ENCODE results near the gene CDKAL1.
"Not testable (repeated sequence)": the region's sequence is repeated elsewhere in the genome, so short reads cannot be mapped to it uniquely, and the experiment has no call there.

CDKAL1 gene

DNA sequence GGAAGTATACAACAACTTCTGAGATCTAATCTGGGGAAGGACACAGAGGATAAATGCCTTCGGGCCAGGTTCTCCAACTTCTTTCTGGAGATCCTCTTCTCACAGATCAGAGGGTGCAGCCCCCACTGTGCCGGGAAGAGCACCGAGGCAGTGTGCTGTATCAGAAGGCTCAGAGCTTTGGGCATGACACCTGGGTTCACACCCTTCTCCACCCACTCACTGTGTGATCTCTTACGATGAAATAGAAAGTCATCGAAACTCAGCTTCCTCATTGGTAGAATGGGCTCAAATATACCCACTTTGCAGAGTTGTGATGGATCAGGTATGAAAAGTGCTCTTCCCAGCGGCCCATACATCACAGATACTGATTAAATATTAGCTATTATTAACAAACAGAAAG is 711.8 kb downstream of the CDKAL1 start:
- Histone ChIP-seq H3K79me2 (ENCODE audit: low read length) (no peaks in the 10 kb centered on the region), H3K27me3 (ENCODE audit: low read depth, low read length) (no peaks in the 10 kb centered on the region), H4K20me1 (ENCODE audit: insufficient read depth, low read length) (no peaks in the 10 kb centered on the region), H3K9ac (ENCODE audit: low read length) (no peak overlapping the region), H3K4me1 (ENCODE audit: low read length) (no peaks in the 10 kb centered on the region), H3K36me3 (replicated peaks; ENCODE audit: low read depth, low read length) (no peaks in the 10 kb centered on the region), H2AFZ (ENCODE audit: low read depth, low read length) (no peak overlapping the region), H3K27ac (ENCODE audit: low read length) (no peak overlapping the region), H3K4me2 (ENCODE audit: low read length) (no peak overlapping the region), H3K4me3 (ENCODE audit: low read length) (no peak overlapping the region), H3K9me3 (ENCODE audit: insufficient read depth, low read length) (no peaks in the 10 kb centered on the region)
- TF ChIP-seq, protein P1, sequence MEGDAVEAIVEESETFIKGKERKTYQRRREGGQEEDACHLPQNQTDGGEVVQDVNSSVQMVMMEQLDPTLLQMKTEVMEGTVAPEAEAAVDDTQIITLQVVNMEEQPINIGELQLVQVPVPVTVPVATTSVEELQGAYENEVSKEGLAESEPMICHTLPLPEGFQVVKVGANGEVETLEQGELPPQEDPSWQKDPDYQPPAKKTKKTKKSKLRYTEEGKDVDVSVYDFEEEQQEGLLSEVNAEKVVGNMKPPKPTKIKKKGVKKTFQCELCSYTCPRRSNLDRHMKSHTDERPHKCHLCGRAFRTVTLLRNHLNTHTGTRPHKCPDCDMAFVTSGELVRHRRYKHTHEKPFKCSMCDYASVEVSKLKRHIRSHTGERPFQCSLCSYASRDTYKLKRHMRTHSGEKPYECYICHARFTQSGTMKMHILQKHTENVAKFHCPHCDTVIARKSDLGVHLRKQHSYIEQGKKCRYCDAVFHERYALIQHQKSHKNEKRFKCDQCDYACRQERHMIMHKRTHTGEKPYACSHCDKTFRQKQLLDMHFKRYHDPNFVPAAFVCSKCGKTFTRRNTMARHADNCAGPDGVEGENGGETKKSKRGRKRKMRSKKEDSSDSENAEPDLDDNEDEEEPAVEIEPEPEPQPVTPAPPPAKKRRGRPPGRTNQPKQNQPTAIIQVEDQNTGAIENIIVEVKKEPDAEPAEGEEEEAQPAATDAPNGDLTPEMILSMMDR (IDR thresholded peaks at IDR 0.05; ENCODE audit: low read depth, low read length), result no peak
- no peak for TF ChIP-seq EZH2phosphoT487 (IDR thresholded peaks at IDR 0.05; ENCODE audit: low read depth)

DNA sequence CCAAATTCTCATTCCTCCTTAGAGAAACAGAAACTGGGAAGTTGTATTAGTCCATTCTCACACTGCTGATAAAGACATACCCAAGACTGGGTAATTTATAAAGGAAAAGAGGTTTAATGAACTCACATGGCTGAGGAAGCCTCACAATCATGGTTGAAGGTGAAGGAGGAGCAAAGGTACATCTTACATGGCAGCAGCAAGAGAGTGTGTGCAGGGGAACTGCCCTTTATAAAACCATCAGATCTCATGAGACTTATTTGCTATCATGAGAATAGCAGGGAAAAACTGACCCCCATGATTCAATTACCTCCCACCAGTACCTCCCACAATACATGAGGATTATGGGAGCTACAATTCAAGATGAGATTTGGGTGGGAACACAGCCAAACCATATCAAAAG is 720.2 kb downstream of the CDKAL1 start:
- not testable (repeated sequence) for H3K79me2 ChIP-seq (ENCODE audit: low read length); H3K27me3 ChIP-seq (ENCODE audit: low read depth, low read length); H3K27ac ChIP-seq (ENCODE audit: low read length); H3K9ac ChIP-seq (ENCODE audit: low read length); H3K4me1 ChIP-seq (ENCODE audit: low read length); H3K9me3 ChIP-seq (ENCODE audit: insufficient read depth, low read length); H3K4me3 ChIP-seq (ENCODE audit: low read length); H4K20me1 ChIP-seq (ENCODE audit: insufficient read depth, low read length); H3K4me2 ChIP-seq (ENCODE audit: low read length); H3K36me3 ChIP-seq (replicated peaks; ENCODE audit: low read depth, low read length); H2AFZ ChIP-seq (ENCODE audit: low read depth, low read length)

DNA sequence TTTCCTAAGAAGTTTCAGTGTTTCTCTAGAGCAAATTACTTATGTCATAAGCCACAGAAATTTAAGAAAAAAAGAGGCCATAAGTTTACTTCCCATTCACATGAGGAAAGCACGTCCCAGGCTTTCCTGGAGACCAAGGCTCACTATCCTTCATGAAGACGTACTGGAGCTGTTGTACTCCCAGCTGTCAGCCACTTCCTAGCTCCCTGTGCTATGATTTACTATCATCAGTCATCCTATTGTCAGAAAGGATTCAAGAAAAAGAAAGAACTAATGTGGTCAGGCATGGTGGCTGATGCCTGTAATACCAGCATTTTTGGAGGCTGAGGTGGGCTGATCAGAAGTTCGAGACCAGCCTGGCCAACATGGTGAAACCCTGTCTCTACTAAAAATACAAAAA is 721.9 kb downstream of the CDKAL1 start:
- Histone ChIP-seq H2AFZ (ENCODE audit: low read depth, low read length) (no peak overlapping the region), H3K9ac (ENCODE audit: low read length) (no peak overlapping the region), H3K4me2 (ENCODE audit: low read length) (no peak overlapping the region), H4K20me1 (ENCODE audit: insufficient read depth, low read length) (no peaks in the 10 kb centered on the region), H3K36me3 (replicated peaks; ENCODE audit: low read depth, low read length) (no peaks in the 10 kb centered on the region), H3K27me3 (ENCODE audit: low read depth, low read length) (no peaks in the 10 kb centered on the region), H3K9me3 (ENCODE audit: insufficient read depth, low read length) (no peaks in the 10 kb centered on the region), H3K4me3 (ENCODE audit: low read length) (no peak overlapping the region), H3K79me2 (ENCODE audit: low read length) (no peaks in the 10 kb centered on the region), H3K4me1 (ENCODE audit: low read length) (0 out of 2 replicates have a peak, but pooled peaks cover 3% of the 10 kb centered on the region), H3K27ac (ENCODE audit: low read length) (no peak overlapping the region)
- TF ChIP-seq EZH2phosphoT487 (IDR thresholded peaks at IDR 0.05; ENCODE audit: low read depth), result no peak
- TF ChIP-seq, protein P1 (IDR thresholded peaks at IDR 0.05; ENCODE audit: low read depth, low read length), result no peak

DNA sequence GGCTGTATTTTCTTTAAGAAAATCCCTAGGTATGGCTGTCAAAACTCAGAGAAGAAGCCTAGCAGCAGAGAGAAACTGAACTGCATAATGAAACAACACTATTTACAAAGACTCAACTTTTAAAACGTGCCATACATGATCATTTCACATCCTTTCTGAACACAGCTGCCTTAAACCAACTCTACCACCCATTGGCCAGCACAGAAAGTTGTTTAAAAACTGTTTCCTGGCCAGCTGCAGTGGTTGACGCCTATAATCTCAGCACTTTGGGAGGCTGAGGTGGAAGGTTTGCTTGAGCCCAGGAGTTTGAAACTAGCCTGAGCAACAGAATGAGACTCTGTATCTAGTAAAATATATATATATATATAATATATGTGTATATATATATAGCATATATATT is 722.9 kb downstream of the CDKAL1 start:
- Histone ChIP-seq H4K20me1 (ENCODE audit: insufficient read depth, low read length) (no peaks in the 10 kb centered on the region), H3K9ac (ENCODE audit: low read length) (no peak overlapping the region), H3K4me2 (ENCODE audit: low read length) (no peak overlapping the region), H3K27me3 (ENCODE audit: low read depth, low read length) (no peaks in the 10 kb centered on the region), H3K9me3 (ENCODE audit: insufficient read depth, low read length) (no peaks in the 10 kb centered on the region), H3K4me1 (ENCODE audit: low read length) (0 out of 2 replicates have a peak, but pooled peaks cover 3% of the 10 kb centered on the region), H3K79me2 (ENCODE audit: low read length) (no peaks in the 10 kb centered on the region), H3K4me3 (ENCODE audit: low read length) (no peak overlapping the region), H2AFZ (ENCODE audit: low read depth, low read length) (no peak overlapping the region), H3K27ac (ENCODE audit: low read length) (no peak overlapping the region), H3K36me3 (replicated peaks; ENCODE audit: low read depth, low read length) (no peaks in the 10 kb centered on the region)
- TF ChIP-seq EZH2phosphoT487 (IDR thresholded peaks at IDR 0.05; ENCODE audit: low read depth), result no peak
- TF ChIP-seq, protein P1 (IDR thresholded peaks at IDR 0.05; ENCODE audit: low read depth, low read length), result no peak

DNA sequence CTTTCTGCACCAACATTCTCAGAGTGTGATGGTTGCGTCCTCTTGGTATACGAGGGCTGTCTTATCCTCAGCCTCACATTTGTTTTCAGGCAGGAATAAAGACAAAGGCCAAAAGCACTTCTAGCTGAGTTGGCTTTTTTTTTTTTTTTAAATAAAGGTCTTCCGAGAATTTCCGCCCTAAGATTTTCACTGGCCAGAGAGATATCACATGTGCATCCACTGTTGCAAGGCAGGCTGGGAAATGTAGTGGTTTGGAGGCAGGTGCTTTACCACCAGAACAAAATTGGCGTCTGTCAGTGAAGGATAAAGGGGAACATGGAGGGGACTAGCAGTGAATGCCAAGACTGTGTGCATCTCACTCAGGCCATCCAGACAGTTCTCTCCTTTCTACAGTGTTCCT is 724.4 kb downstream of the CDKAL1 start:
- no peak for TF ChIP-seq EZH2phosphoT487 (IDR thresholded peaks at IDR 0.05; ENCODE audit: low read depth)
- Histone ChIP-seq H3K4me2 (ENCODE audit: low read length) (no peak overlapping the region), H3K79me2 (ENCODE audit: low read length) (no peaks in the 10 kb centered on the region), H3K4me1 (ENCODE audit: low read length) (0 out of 2 replicates have a peak, but pooled peaks cover 3% of the 10 kb centered on the region), H3K9ac (ENCODE audit: low read length) (no peak overlapping the region), H3K4me3 (ENCODE audit: low read length) (no peak overlapping the region), H3K27ac (ENCODE audit: low read length) (no peak overlapping the region), H2AFZ (ENCODE audit: low read depth, low read length) (no peak overlapping the region), H3K9me3 (ENCODE audit: insufficient read depth, low read length) (no peaks in the 10 kb centered on the region), H4K20me1 (ENCODE audit: insufficient read depth, low read length) (no peaks in the 10 kb centered on the region), H3K36me3 (replicated peaks; ENCODE audit: low read depth, low read length) (no peaks in the 10 kb centered on the region), H3K27me3 (ENCODE audit: low read depth, low read length) (no peaks in the 10 kb centered on the region)
